Mucosa of rectum (tissue), 2 donors: Measurements from ENCODE around the gene GRK1.

ENCODE experiments used
- H3K27ac ChIP-seq, 2 donors: one replicate each; pipeline ENCODE4 v1.7.0; 2013; ENCODE audit warnings: inconsistent platforms in 2 of 2, low read depth in 2 of 2, low read length in 2 of 2
- H3K27me3 ChIP-seq, 2 donors: one replicate each; pipeline ENCODE4 v1.7.0; 2013; ENCODE audit warnings: low read length in 2 of 2; ENCODE audit not compliant: control insufficient read depth in 2 of 2, insufficient read depth in 2 of 2
- H3K36me3 ChIP-seq, 2 donors: one replicate each; pipeline ENCODE4 v1.7.0; 2013; ENCODE audit warnings: low read length in 2 of 2; ENCODE audit not compliant: control insufficient read depth in 2 of 2, insufficient read depth in 2 of 2
- H3K4me1 ChIP-seq, 2 donors: one replicate each; pipeline ENCODE4 v1.7.0; 2013; ENCODE audit warnings: low read length in 2 of 2, mild to moderate bottlenecking in 1 of 2; ENCODE audit not compliant: control insufficient read depth in 2 of 2, insufficient read depth in 2 of 2
- H3K4me3 ChIP-seq, 2 donors: one replicate each; pipeline ENCODE4 v1.7.0; 2013; ENCODE audit warnings: low read length in 2 of 2
- H3K9ac ChIP-seq, 2 donors: one replicate each; pipeline ENCODE4 v1.7.0; 2013; ENCODE audit warnings: low read length in 2 of 2, low read depth in 1 of 2, mild to moderate bottlenecking in 1 of 2
- H3K9me3 ChIP-seq, 2 donors: one replicate each; pipeline ENCODE4 v1.7.0; 2013; ENCODE audit warnings: low read length in 2 of 2; ENCODE audit not compliant: control insufficient read depth in 2 of 2
- donor health status: healthy.
- donor health status: Normal muscosa, but diverticular disease.

GRK1 gene

DNA sequence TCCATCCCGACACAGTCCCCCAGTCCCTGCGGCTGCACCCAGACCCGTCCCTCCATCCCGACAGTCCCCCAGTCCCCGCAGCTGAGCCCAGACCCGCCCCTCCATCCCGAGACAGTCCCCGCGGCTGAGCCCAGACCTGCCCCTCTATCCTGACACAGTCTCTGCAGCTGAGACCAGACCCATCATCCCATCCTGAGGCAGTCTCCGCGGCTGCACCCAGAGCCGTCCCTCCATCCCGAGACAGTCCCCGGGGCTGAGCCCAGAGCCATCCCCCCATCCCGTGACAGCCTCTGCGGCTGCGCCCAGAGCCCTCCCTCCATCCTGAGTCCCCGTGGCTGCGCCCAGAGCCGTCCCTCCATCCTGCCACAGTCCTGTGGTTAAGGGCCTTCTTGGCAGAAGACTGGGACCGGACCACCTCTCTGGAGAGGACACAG lies 63.3 kb downstream of the GRK1 start:
- no peak overlapping the region for H3K4me3 ChIP-seq

DNA sequence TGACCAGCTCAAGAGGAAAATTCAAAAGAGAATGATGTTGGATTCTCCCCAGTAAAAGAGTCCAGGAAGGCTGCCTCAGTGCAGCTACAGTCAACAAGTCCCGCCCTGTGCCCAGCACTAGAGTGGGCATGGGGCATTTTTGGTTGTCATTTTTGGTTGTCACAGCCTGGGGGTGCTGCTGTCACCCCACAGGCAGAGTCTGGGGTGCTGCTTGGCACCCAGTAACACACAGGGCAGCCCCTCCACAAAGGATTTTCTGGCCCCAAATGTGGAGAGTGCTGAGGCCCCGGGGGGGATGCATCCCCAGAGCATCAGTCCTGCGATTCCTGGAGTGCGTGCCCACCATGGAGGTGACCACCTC lies 63.8 kb downstream of the GRK1 start:
- Histone ChIP-seq H3K27ac (no peak overlapping the region), H3K27me3 (no peaks in the 10 kb centered on the region), H3K9ac (no peak overlapping the region), H3K4me1 (peaks cover 0 to 5% of the 10 kb centered on the region in 2 donors), H3K36me3 (no peaks in the 10 kb centered on the region), H3K9me3 (no peaks in the 10 kb centered on the region), H3K4me3 (no peak overlapping the region)

More for the DNA sequence above, 63.3 kb downstream of the GRK1 start:
- Histone ChIP-seq H3K9me3 (no peaks in the 10 kb centered on the region), H3K27me3 (no peaks in the 10 kb centered on the region), H3K4me1 (peaks cover 0 to 5% of the 10 kb centered on the region in 2 donors), H3K36me3 (no peaks in the 10 kb centered on the region), H3K27ac (no peak overlapping the region), H3K9ac (no peak overlapping the region)

DNA sequence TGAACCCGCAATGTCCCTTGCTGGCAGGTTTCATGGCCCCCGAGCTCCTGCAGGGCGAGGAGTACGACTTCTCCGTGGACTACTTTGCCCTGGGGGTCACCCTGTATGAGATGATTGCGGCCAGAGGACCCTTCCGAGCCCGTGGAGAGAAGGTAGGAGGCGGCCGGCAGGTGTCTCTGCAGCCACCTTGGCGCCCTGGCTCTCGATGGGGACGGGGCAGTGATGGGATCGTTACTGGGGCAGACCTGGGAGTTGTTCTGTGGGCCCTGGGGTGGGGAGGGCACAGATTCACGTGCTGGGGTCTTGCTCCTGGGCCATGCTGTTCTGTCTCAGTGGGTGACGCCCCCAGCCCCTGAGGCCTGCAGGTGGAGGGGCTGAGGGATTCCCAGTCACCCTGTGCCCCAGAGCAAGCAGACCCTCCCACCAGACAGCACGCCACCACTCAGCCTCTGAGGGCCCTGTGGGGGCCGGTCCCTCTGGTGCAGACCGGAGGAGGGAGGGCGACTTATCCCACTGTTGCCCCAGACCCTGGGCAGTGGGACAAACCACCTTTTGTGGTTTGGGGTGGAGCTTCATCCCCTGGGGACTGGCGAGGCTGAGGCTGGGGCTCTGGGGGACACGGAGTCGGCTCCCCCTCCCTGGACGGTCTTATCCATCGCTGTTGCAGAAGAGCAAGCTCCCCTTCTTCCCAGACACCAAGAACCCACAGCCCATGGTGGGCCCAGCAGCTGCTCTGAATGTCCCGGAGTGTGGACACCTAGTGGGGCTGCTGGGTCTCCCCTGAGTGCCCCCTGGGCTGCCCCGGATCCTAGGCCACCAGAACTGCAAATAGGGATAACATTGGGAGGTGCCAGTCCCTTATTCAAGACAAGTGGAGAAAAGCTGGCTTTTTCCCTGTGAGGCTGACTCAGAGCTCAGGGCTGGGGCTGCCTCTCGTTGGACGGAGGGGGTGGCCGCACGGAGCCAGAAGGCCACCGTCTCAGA lies 64.5 kb downstream of the GRK1 start:
- no peak overlapping the region for H3K4me3 ChIP-seq
- no peak overlapping the region for H3K9ac ChIP-seq
- H3K27ac ChIP-seq = no peak overlapping the region
- no peaks in the 10 kb centered on the region for H3K27me3 ChIP-seq
- H3K36me3 ChIP-seq = no peaks in the 10 kb centered on the region
- no peaks in the 10 kb centered on the region for H3K9me3 ChIP-seq
- H3K4me1 ChIP-seq = peaks cover 3 to 4% of the 10 kb centered on the region in 2 donors

DNA sequence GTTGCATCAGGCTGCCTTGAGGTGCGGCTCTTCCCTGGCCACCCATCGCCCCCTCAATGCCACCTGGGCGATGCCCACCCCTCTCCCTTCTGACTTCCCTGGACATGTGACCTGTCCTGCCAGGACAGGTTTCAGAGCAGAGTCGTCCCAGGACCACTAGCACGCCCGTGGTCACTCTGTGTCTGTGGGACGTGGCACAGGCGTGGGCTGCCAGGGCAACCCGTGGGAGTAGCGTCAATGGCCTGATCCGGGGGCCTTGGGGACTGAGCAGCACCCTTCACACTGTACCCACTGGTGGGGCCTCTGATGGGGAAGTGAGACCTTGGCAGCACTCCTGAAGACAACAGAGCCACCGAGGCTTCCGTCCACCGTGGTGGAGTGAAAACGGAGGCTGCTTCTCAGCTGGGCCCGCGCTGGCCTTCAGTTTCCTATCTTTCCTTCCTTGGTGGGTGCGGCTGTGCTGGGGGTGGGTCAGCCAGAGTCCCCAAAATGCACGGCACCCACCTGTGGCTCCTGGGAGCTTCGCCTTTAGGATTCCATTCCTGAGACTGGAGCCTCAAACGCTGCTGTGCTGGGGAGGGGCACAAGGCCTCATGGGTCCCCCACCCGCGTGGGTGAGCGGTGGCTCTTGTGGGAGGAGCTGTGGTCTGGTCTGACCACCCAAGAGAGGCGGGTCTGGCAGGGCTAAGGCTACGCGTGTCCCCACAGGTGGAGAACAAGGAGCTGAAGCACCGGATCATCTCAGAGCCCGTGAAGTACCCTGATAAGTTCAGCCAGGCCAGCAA lies 65.3 kb downstream of the GRK1 start:
- H3K36me3 ChIP-seq = no peaks in the 10 kb centered on the region
- H3K4me1 ChIP-seq = peaks cover 0 to 8% of the 10 kb centered on the region in 2 donors
- no peaks in the 10 kb centered on the region for H3K9me3 ChIP-seq
- H3K27ac ChIP-seq = no peak overlapping the region
- no peak overlapping the region for H3K9ac ChIP-seq
- no peak overlapping the region for H3K4me3 ChIP-seq
- no peaks in the 10 kb centered on the region for H3K27me3 ChIP-seq

DNA sequence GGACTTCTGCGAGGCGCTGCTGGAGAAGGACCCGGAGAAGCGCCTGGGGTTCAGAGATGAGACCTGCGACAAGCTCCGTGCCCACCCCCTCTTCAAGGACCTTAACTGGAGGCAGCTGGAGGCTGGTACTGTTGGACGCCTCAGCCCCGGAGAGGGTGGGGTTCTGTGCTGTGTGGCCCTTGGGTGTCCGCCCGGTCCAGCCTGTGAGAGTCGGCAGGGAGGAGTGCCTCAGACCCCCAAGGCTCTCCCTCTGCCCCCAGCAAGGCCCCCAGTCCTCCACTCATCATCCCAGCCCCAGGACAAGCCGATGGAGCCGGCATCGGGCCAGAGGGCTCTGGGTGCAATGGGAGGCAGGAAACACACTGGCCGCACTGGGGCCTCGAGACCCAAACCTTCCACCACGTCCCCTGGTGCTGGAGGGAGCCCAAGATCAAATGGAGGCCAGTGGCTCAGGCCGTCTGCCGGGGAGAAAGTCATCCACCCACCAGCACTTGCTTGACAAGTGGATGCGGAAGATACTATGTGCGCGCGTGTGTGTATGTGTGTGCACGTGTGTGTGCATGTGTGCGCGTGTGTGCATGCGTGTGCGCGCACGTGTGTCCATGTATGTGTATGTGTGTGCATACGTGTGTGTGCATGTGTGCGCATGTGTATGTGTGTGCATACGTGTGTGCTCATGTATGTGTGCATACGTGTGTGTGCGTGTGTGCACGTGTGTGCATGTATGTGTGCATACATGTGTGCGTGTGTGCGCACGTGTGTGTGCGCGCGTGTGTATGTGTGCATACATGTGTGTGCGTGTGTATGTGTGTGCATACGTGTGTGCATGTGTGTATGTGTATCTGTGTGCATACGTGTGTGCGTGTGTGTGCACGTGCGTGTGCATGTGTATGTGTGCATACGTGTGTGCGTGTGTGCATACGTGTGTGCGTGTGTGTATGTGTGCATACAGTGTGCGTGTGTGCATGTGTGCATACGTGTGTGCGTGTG lies 66.2 kb downstream of the GRK1 start:
- Histone ChIP-seq H3K9me3 (no peaks in the 10 kb centered on the region), H3K27me3 (no peaks in the 10 kb centered on the region), H3K4me1 (peaks cover 0 to 8% of the 10 kb centered on the region in 2 donors), H3K36me3 (no peaks in the 10 kb centered on the region), H3K9ac (no peak overlapping the region), H3K27ac (no peak overlapping the region), H3K4me3 (no peak overlapping the region)

DNA sequence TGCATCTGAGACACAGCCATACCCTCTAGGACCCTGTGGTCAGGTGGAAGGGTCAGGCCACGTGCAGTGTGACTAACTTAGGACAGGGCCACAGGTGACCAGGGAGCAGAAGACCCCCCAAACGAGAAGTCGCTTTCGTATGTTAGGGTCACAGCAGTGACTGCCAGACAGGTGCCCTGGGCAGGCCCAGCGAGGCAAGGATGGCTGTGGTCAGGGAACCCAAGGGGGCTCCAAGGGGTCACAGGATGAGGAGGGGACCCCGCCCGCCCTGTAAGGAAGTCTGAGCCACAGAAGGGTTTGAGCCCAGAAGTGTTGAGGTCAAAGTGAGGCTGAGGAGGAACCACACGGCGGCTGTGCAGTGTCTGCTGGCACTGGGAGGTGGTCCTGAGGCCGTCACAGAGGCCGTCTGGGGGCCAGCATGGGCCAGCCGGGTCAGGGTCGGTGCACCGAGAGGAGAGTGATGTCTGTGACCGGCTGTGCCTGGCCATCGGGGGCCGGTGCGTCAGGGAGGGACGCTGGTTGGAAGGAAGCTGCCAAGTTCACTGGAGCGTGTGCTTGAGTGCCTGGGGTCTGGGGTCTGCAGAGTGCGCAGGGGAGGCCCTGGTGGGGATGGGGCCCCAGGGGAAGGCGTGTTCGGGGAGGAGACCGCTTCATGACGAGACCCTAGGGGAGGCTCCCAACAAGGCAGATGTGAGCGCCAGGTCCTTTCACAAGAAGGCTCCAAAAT lies 67.2 kb downstream of the GRK1 start:
- Histone ChIP-seq H3K9ac (no peak overlapping the region), H3K36me3 (no peaks in the 10 kb centered on the region), H3K27ac (no peak overlapping the region), H3K9me3 (no peaks in the 10 kb centered on the region), H3K4me1 (peaks cover 0 to 8% of the 10 kb centered on the region in 2 donors), H3K27me3 (no peaks in the 10 kb centered on the region), H3K4me3 (no peak overlapping the region)

DNA sequence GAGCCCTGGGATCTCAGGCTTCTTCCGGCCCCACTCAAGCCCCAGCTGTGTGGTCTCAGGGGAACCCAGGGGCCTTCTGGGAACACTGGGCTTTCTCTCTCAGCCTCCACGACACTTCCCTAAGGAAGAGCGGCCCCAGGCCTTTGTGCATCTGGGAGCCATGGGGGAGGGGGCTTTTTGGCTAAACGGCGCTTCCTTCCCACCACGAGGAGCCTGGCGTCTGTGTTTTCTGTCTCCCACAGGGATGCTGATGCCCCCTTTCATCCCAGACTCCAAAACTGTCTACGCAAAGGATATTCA lies 67.8 kb downstream of the GRK1 start:
- no peak overlapping the region for H3K9ac ChIP-seq
- H3K27me3 ChIP-seq = no peaks in the 10 kb centered on the region
- H3K27ac ChIP-seq = no peak overlapping the region
- peaks cover 0 to 8% of the 10 kb centered on the region in 2 donors for H3K4me1 ChIP-seq
- H3K9me3 ChIP-seq = no peaks in the 10 kb centered on the region
- no peak overlapping the region for H3K4me3 ChIP-seq
- no peaks in the 10 kb centered on the region for H3K36me3 ChIP-seq

DNA sequence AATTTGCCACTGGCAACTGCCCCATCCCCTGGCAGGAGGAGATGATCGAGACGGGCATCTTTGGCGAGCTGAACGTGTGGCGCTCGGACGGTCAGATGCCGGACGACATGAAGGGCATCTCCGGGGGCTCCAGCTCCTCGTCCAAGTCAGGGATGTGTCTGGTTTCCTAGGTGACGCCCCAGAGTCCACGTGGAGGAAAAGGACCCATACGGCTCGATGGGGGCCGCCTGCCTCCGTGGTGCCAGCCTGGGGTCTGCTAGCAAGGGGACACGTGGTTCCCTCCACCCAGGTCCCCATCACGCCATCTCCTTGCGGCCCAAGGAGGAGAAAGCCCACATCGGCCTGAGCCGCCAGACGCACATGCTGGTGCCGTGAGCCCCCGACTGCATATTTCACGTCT lies 68.2 kb downstream of the GRK1 start:
- Histone ChIP-seq H3K27me3 (no peaks in the 10 kb centered on the region), H3K9ac (no peak overlapping the region), H3K4me1 (peaks cover 0 to 8% of the 10 kb centered on the region in 2 donors), H3K36me3 (no peaks in the 10 kb centered on the region), H3K27ac (no peak overlapping the region), H3K9me3 (no peaks in the 10 kb centered on the region), H3K4me3 (no peak overlapping the region)

DNA sequence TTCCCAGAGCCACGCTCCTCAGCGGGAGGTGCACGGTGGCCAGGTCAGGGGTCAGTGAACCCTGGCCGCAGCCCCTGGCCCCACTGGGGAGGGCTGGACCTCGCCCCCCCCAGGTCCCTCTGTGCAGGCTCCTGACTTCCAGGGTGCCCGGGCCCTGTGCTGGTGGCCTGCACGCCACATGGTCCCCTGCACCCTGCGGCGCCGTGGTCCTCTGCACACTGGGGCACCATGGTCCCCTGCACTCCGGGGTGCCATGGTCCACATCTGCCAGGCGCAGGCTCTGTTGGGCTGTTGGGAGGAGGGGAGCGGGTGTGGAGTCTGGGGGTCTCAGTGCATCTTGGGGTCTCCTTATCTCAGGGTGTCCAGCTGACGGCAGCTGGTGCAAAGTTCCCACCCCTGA lies 68.7 kb downstream of the GRK1 start:
- H3K27ac ChIP-seq = no peak overlapping the region
- H3K9me3 ChIP-seq = no peaks in the 10 kb centered on the region
- no peaks in the 10 kb centered on the region for H3K36me3 ChIP-seq
- H3K4me1 ChIP-seq = peaks cover 0 to 8% of the 10 kb centered on the region in 2 donors
- H3K9ac ChIP-seq = no peak overlapping the region
- H3K27me3 ChIP-seq = no peaks in the 10 kb centered on the region
- H3K4me3 ChIP-seq = no peak overlapping the region
